SJCRH30 (cell line): Measurements from ENCODE around the gene KCND3. TPM values are rescaled to one million over a fixed set of nuclear protein-coding genes. Genes with fewer than 3 reads are reported as not detected.

ENCODE experiments used
- DNase-seq, 2 experiments: peaks; one replicate each; pipeline ENCODE4 v3.0.0-alpha.2; 2015 to 2020
- H3K27ac ChIP-seq: fragments of 250-450 bp; sonication (Bioruptor Pico); 2 replicates; pipeline ENCODE4 v1.5.1; 2020; ENCODE audit warnings: mild to moderate bottlenecking, moderate library complexity
- H3K27me3 ChIP-seq: fragments of 250-450 bp; sonication (Bioruptor Pico); 2 replicates; pipeline ENCODE4 v1.5.1; 2020; ENCODE audit warnings: mild to moderate bottlenecking, moderate library complexity
- H3K36me3 ChIP-seq: fragments of 250-450 bp; sonication (Bioruptor Pico); 2 replicates; pipeline ENCODE4 v1.5.1; 2020; ENCODE audit warnings: mild to moderate bottlenecking, moderate library complexity
- H3K4me1 ChIP-seq: fragments of 250-450 bp; sonication (Bioruptor Pico); 2 replicates; pipeline ENCODE4 v1.5.1; 2020; ENCODE audit warnings: mild to moderate bottlenecking, moderate library complexity
- H3K4me3 ChIP-seq: fragments of 250-450 bp; sonication (Bioruptor Pico); 2 replicates; pipeline ENCODE4 v1.5.1; 2020; ENCODE audit warnings: mild to moderate bottlenecking, moderate library complexity
- H3K9me3 ChIP-seq: fragments of 250-450 bp; sonication (Bioruptor Pico); replicated peaks from 2 replicates; pipeline ENCODE4 v1.5.1; 2020; ENCODE audit warnings: mild to moderate bottlenecking, moderate library complexity
- total RNA-seq: library from RNA; depleted of rRNA; stranded (reverse); fragments of >200 nt; shearing (Covaris generic); gene quantifications from 2 replicates; pipeline ENCODE4 v1.2.3, GENCODE V29; 2014

KCND3 gene
- total RNA-seq, 1 experiment from 2014 or later: 5.1 TPM

GRCh38 chr1:111958851-111959250, 30.6 kb downstream of the KCND3 start:
- Histone ChIP-seq H3K36me3 (no peaks in the 10 kb centered on the region), H3K9me3 (no peaks in the 10 kb centered on the region)
- DNase-seq: no peak

GRCh38 chr1:111958075-111958474, 31.4 kb downstream of the KCND3 start:
- Histone ChIP-seq H3K27me3 (no peaks in the 10 kb centered on the region), H3K27ac (no peak overlapping the region), H3K4me3 (no peak overlapping the region), H3K9me3 (no peaks in the 10 kb centered on the region), H3K36me3 (no peaks in the 10 kb centered on the region), H3K4me1 (no peaks in the 10 kb centered on the region)
- no peak for DNase-seq

More at GRCh38 chr1:111958851-111959250, 30.6 kb downstream of the KCND3 start:
- no peak overlapping the region for H3K4me3 ChIP-seq
- H3K27ac ChIP-seq: no peak overlapping the region
- no peaks in the 10 kb centered on the region for H3K27me3 ChIP-seq
- no peaks in the 10 kb centered on the region for H3K4me1 ChIP-seq

- Histone ChIP-seq H3K36me3 (no peaks in the 10 kb centered on the region), H3K27me3 (no peaks in the 10 kb centered on the region), H3K27ac (no peak overlapping the region), H3K9me3 (no peaks in the 10 kb centered on the region), H3K4me3 (no peak overlapping the region), H3K4me1 (no peaks in the 10 kb centered on the region)
- no peak for DNase-seq
Observed at GRCh38 chr1:111956155-111956771, 33.2 kb downstream of the KCND3 start.

- H3K9me3 ChIP-seq: no peaks in the 10 kb centered on the region
- H3K4me1 ChIP-seq: no peaks in the 10 kb centered on the region
- H3K27me3 ChIP-seq: no peaks in the 10 kb centered on the region
- H3K27ac ChIP-seq: no peak overlapping the region
- no peaks in the 10 kb centered on the region for H3K36me3 ChIP-seq
- DNase-seq: no peak
- no peak overlapping the region for H3K4me3 ChIP-seq
Observed at GRCh38 chr1:111955755-111956154, 33.7 kb downstream of the KCND3 start.

- Histone ChIP-seq H3K27me3 (no peaks in the 10 kb centered on the region), H3K4me3 (no peak overlapping the region), H3K4me1 (peaks cover 2% of the 10 kb centered on the region; the same call in 1 of the 2 replicates), H3K27ac (no peak overlapping the region), H3K36me3 (no peaks in the 10 kb centered on the region), H3K9me3 (no peaks in the 10 kb centered on the region)
- DNase-seq: no peak
Observed at GRCh38 chr1:111953797-111954196, 35.7 kb downstream of the KCND3 start.

- no peak for DNase-seq
- H3K27ac ChIP-seq: no peak overlapping the region
- H3K27me3 ChIP-seq: no peaks in the 10 kb centered on the region
- H3K9me3 ChIP-seq: no peaks in the 10 kb centered on the region
- peaks cover 13% of the 10 kb centered on the region for H3K4me1 ChIP-seq
- H3K4me3 ChIP-seq: no peak overlapping the region
- no peaks in the 10 kb centered on the region for H3K36me3 ChIP-seq
Observed at GRCh38 chr1:111952125-111952657, 37.3 kb downstream of the KCND3 start.

GRCh38 chr1:111948209-111949171, 41.0 kb downstream of the KCND3 start:
- Histone ChIP-seq H3K36me3 (no peaks in the 10 kb centered on the region), H3K9me3 (no peaks in the 10 kb centered on the region), H3K27ac (no peak overlapping the region), H3K4me3 (no peak overlapping the region), H3K4me1 (peaks cover 28% of the 10 kb centered on the region), H3K27me3 (no peaks in the 10 kb centered on the region)
- peak; percentile 43 to 52 for DNase-seq

- H3K4me3 ChIP-seq: no peak overlapping the region
- DNase-seq: peak; percentile 80 to 88
- peak overlapping the region; percentile 57 for H3K27ac ChIP-seq
- H3K9me3 ChIP-seq: no peaks in the 10 kb centered on the region; the same call in 1 of the 2 replicates
- no peaks in the 10 kb centered on the region for H3K36me3 ChIP-seq
- peaks cover 53% of the 10 kb centered on the region for H3K4me1 ChIP-seq
- H3K27me3 ChIP-seq: no peaks in the 10 kb centered on the region
Observed at GRCh38 chr1:111943846-111944749, 45.4 kb downstream of the KCND3 start.

GRCh38 chr1:111943066-111943465, 46.4 kb downstream of the KCND3 start:
- Histone ChIP-seq H3K27me3 (no peaks in the 10 kb centered on the region), H3K4me3 (no peak overlapping the region), H3K36me3 (no peaks in the 10 kb centered on the region), H3K27ac (peak overlapping the region; percentile 13; the same call in 1 of the 2 replicates), H3K4me1 (peaks cover 48% of the 10 kb centered on the region), H3K9me3 (no peaks in the 10 kb centered on the region; the same call in 1 of the 2 replicates)
- DNase-seq: peak; percentile 58 to 72

GRCh38 chr1:111938536-111938935, 50.9 kb downstream of the KCND3 start:
- no peak overlapping the region for H3K27ac ChIP-seq
- H3K4me3 ChIP-seq: no peak overlapping the region
- peaks cover 26% of the 10 kb centered on the region for H3K4me1 ChIP-seq
- no peaks in the 10 kb centered on the region for H3K36me3 ChIP-seq
- no peaks in the 10 kb centered on the region; the same call in 1 of the 2 replicates for H3K9me3 ChIP-seq
- no peaks in the 10 kb centered on the region for H3K27me3 ChIP-seq
- DNase-seq: no peak

- Histone ChIP-seq H3K27ac (no peak overlapping the region), H3K4me1 (peaks cover 22% of the 10 kb centered on the region), H3K36me3 (no peaks in the 10 kb centered on the region), H3K27me3 (no peaks in the 10 kb centered on the region), H3K9me3 (no peaks in the 10 kb centered on the region; the same call in 1 of the 2 replicates), H3K4me3 (no peak overlapping the region)
- DNase-seq: no peak
Observed at GRCh38 chr1:111938123-111938522, 51.3 kb downstream of the KCND3 start.

GRCh38 chr1:111937147-111937725, 52.2 kb downstream of the KCND3 start:
- no peak overlapping the region for H3K27ac ChIP-seq
- DNase-seq: no peak
- no peaks in the 10 kb centered on the region for H3K36me3 ChIP-seq
- no peak overlapping the region for H3K4me3 ChIP-seq
- no peaks in the 10 kb centered on the region for H3K27me3 ChIP-seq
- H3K4me1 ChIP-seq: peaks cover 13% of the 10 kb centered on the region
- no peaks in the 10 kb centered on the region; the same call in 1 of the 2 replicates for H3K9me3 ChIP-seq

- Histone ChIP-seq H3K4me1 (no peaks in the 10 kb centered on the region; the same call in 1 of the 2 replicates), H3K27ac (no peak overlapping the region), H3K4me3 (no peak overlapping the region), H3K27me3 (no peaks in the 10 kb centered on the region), H3K9me3 (no peaks in the 10 kb centered on the region; the same call in 1 of the 2 replicates), H3K36me3 (no peaks in the 10 kb centered on the region)
- no peak for DNase-seq
Observed at GRCh38 chr1:111934106-111934852, 55.2 kb downstream of the KCND3 start.
